Raji (cell line): ENCODE data around the gene PTPRN2.

Source experiments
- POLR2A ChIP-seq: IDR thresholded peaks from 2 replicates; pipeline ENCODE4 v1.6.1; 2011; ENCODE audit warnings: low read depth, low read length, control low read depth; ENCODE audit not compliant: insufficient read depth

Gene PTPRN2

GRCh38 chr7:158019726-158020705 lies 567.6 kb downstream of the PTPRN2 start:
- TF ChIP-seq POLR2A = no peak

GRCh38 chr7:158018971-158019645 lies 568.5 kb downstream of the PTPRN2 start:
- TF ChIP-seq POLR2A = no peak

- no peak for TF ChIP-seq POLR2A
These were observed 569.4 kb downstream of the PTPRN2 start for GRCh38 chr7:158018098-158018762.

GRCh38 chr7:158017111-158018097 lies 570.2 kb downstream of the PTPRN2 start:
- TF ChIP-seq POLR2A = no peak

- TF ChIP-seq POLR2A = no peak
These were observed 571.2 kb downstream of the PTPRN2 start for GRCh38 chr7:158016180-158017097.

GRCh38 chr7:158015403-158016179 lies 572.0 kb downstream of the PTPRN2 start:
- TF ChIP-seq POLR2A = no peak

- no peak for TF ChIP-seq POLR2A
These were observed 572.6 kb downstream of the PTPRN2 start for GRCh38 chr7:158014976-158015375.

GRCh38 chr7:158013085-158013668 lies 574.4 kb downstream of the PTPRN2 start:
- TF ChIP-seq POLR2A = no peak

- no peak for TF ChIP-seq POLR2A
These were observed 575.7 kb downstream of the PTPRN2 start for GRCh38 chr7:158011941-158012340.

- no peak for TF ChIP-seq POLR2A
These were observed 576.5 kb downstream of the PTPRN2 start for GRCh38 chr7:158010961-158011693.

- TF ChIP-seq POLR2A = no peak
These were observed 577.7 kb downstream of the PTPRN2 start for GRCh38 chr7:158009886-158010285.

GRCh38 chr7:158008267-158008666 lies 579.4 kb downstream of the PTPRN2 start:
- TF ChIP-seq POLR2A = no peak
